AG10803 (cell line): ENCODE results near the gene SLC25A31.

Source experiments
- DNase-seq: peaks from one replicate; pipeline ENCODE4 v3.0.0; 2010; ENCODE audit warnings: low read depth
- H3K4me3 ChIP-seq: 2 replicates; pipeline ENCODE4 v1.5.1; 2011; ENCODE audit warnings: mild to moderate bottlenecking, low read length, control low read depth
- TF ChIP-seq, protein P1 (sequence below): conservative IDR thresholded peaks from 2 replicates; pipeline ENCODE4 v1.5.1; 2011; ENCODE audit warnings: mild to moderate bottlenecking, low read length, control low read depth, inconsistent platforms

Gene SLC25A31

DNA sequence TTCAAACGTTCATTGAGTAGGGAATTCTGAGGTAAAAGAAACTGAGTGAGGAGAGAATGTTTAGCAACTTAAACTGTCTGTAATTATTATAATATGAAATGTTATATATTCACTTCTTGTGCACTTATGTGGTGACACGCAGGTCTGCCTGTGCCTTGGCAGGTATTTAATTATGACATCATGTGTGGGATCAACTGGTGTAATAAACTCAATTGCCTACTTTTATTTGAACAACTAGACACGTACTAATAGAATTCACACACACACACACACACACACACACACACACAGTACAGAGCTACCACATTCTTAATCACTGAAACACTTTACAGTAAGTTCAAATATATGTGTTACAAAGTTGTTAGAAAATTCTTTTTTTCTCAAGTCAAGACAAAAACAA is 20.7 kb upstream of the SLC25A31 start:
- H3K4me3 ChIP-seq, result no peak overlapping the region
- DNase-seq, result peak; percentile 9
- TF ChIP-seq, protein P1, sequence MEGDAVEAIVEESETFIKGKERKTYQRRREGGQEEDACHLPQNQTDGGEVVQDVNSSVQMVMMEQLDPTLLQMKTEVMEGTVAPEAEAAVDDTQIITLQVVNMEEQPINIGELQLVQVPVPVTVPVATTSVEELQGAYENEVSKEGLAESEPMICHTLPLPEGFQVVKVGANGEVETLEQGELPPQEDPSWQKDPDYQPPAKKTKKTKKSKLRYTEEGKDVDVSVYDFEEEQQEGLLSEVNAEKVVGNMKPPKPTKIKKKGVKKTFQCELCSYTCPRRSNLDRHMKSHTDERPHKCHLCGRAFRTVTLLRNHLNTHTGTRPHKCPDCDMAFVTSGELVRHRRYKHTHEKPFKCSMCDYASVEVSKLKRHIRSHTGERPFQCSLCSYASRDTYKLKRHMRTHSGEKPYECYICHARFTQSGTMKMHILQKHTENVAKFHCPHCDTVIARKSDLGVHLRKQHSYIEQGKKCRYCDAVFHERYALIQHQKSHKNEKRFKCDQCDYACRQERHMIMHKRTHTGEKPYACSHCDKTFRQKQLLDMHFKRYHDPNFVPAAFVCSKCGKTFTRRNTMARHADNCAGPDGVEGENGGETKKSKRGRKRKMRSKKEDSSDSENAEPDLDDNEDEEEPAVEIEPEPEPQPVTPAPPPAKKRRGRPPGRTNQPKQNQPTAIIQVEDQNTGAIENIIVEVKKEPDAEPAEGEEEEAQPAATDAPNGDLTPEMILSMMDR, result no peak

DNA sequence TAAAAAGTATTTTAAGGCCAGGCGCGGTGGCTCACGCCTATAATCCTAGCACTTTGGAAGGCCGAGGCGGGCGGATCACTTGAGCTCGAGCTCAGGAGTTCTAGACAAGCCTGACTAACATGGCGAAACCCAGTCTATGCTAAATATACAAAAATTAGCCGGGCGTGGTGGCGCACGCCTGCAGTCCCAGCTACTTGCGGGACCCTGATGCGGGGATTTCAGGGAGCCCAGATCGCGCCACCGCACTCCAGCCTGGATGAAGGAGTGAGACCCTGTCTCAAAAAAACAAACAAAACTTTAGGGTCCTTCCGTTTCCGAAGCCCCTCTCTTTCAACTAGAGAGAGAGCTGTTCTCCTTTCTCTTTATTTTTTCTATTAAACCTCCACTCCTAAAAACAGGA is 1.2 kb downstream of the SLC25A31 start:
- DNase-seq, result no peak
- no peak overlapping the region for H3K4me3 ChIP-seq
- TF ChIP-seq, protein P1, result no peak

DNA sequence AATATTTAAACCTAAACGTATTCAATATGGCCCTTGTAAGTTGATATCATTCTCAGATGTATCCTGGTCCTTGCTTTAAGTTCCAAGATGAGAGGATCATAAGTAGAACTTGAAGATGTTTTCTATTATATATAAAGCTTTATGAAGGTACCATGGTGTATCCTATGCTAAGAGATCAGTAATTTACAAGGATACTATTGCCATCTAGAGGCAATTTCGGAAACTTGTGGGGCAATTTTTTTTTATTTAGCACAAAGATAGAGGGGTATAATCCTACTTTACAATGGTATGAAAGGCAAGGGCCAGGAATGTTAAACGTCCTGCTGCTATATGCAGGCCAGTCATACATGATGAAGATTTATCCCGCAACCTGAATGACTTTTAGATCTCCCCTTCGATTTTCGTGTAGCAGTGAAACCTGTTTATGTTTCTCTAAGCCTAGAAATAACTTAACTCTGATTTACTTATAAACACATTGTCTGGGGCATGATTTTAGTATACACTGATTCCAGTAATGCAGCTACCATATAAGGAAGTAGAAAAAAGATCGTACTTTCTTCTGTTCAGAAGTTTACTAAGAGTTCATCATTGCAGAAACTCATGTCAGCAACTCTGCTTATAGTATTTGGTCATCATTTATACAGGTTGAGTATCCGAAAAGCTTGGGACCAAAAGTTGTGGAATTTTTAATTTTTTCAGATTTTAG is 2.6 kb downstream of the SLC25A31 start:
- peak; percentile 51 for DNase-seq
- TF ChIP-seq, protein P1, result peak; percentile 74
- no peak overlapping the region for H3K4me3 ChIP-seq

DNA sequence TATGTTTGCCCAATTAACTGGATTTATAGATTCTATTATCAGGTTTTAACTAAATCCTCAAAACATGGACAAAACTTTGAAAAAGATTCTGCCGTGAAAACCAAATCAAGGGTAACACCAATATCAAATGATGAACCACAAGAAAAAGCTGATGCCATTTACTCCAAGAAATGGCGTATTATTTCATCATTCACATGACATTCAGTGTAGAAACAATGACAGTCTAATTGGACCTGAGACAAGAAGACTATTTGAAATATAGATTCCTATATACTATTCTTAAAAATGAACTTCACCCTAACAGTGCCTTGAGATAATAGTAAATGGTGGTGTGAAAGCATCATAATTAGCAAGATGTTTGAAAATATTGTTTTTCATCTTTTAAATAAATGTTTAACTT is 4.8 kb downstream of the SLC25A31 start:
- DNase-seq, result no peak
- no peak overlapping the region for H3K4me3 ChIP-seq
- TF ChIP-seq, protein P1, result no peak

DNA sequence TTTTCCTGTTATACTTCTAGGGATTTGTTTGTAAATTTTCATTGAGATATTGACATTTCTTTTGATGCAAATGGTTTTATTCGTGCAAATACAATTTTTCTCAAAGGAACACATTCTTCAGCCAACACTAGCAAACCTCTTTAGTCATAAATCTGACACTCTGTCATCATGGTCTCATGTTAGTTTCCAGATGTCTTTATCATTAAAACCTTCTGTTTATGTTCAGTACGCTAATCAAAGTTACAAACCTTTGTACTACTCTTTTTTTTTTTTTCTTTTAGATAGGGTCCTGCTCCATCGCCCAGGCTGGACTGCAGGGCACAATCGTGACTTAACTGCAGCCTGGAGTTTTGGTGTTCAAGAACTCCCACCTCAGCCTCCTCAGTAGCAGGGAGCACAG is 7.1 kb downstream of the SLC25A31 start:
- no peak overlapping the region for H3K4me3 ChIP-seq
- DNase-seq, result no peak
- TF ChIP-seq, protein P1, result no peak

DNA sequence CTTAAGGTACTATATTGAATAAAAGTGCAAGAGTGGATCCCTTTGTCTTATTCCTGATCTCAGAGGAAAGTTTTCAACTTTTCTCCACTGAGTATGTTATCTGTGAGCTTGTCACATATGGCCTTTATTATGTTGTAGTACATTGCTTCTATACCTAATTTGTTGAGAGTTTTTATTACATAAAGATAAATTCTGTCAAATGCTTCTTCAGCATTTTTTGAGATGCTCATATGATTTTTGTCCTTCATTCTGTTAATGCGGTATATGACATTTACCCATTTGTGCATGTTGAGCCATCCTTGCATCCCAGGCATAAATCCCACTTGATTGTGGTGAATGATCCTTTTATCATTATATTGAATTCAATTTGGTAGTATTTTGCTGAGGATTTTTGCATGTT is 11.0 kb downstream of the SLC25A31 start:
- TF ChIP-seq, protein P1, result no peak
- H3K4me3 ChIP-seq, result no peak overlapping the region
- DNase-seq, result no peak

DNA sequence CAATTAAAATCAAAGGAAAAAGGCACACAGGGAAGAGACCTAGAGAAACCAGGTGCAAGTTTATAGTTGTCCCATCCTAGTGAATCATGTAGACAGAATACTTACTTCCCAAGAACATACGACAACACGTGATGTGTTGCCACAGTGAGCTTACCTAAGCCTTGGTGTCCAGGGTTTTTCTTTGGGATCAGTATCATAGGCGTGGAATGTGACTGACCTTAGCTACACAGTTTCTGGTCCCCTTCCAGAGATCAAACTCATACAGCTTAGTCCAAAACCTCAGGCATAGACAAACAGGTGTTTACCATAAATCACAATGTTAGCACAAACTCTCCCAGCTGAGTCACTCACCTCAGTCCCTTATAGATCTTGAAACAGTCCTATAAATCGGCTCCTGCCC is 17.7 kb downstream of the SLC25A31 start:
- H3K4me3 ChIP-seq, result no peak overlapping the region

More for the DNA sequence above, 17.7 kb downstream of the SLC25A31 start:
- DNase-seq, result no peak
- TF ChIP-seq, protein P1, result no peak
